Measurements from ENCODE around the gene F12.

DNA sequence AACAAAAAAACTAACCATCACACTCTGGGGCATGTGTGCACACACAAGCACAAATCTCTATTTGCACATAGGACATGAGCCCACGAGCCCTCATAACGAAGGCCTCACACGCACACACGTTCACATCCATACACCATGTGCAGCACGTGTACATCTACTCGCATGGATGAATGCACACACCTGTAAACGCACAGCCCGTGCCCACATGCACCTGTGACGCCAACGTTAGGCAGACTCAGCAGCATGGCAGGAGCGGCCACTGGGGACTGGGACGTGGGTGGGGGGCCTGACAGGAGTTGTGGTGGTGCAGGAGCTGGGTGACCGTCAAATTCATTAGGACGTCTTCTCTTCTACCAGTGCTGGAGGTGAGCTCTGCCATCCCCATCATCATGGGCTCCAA is 22.0 kb downstream of the F12 start:
- TF ChIP-seq, protein P1, sequence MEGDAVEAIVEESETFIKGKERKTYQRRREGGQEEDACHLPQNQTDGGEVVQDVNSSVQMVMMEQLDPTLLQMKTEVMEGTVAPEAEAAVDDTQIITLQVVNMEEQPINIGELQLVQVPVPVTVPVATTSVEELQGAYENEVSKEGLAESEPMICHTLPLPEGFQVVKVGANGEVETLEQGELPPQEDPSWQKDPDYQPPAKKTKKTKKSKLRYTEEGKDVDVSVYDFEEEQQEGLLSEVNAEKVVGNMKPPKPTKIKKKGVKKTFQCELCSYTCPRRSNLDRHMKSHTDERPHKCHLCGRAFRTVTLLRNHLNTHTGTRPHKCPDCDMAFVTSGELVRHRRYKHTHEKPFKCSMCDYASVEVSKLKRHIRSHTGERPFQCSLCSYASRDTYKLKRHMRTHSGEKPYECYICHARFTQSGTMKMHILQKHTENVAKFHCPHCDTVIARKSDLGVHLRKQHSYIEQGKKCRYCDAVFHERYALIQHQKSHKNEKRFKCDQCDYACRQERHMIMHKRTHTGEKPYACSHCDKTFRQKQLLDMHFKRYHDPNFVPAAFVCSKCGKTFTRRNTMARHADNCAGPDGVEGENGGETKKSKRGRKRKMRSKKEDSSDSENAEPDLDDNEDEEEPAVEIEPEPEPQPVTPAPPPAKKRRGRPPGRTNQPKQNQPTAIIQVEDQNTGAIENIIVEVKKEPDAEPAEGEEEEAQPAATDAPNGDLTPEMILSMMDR (IDR thresholded peaks at IDR 0.05 in 8 of 11, conservative IDR thresholded peaks at IDR 0.05 in 3 of 11), result no peak
- TF ChIP-seq POLR2A (IDR thresholded peaks at IDR 0.05), result no peak
